ENCODE results near the gene RAB31. TPM values are rescaled to one million over a fixed set of nuclear protein-coding genes. Genes with fewer than 3 reads are reported as not detected.

The RAB31 gene
- total RNA-seq, 4 donors from 2014 or later, result 12.2 to 22.0 (median 15.6) TPM

GRCh38 chr18:9735238-9735637 lies 27.1 kb downstream of the RAB31 start:
- no peak overlapping the region for H3K4me3 ChIP-seq (ENCODE audit: low read depth, poor library complexity, severe bottlenecking)
- TF ChIP-seq CTCF (IDR thresholded peaks at IDR 0.05) (no peak), POLR2A (IDR thresholded peaks at IDR 0.05) (no peak)
- WGBS, 2 donors, result 81 to 87% methylated on average over 9 of the region's 9 CpGs
- DNase-seq (ENCODE audit: low spot score in 2 of 2), result no peak
- intact Hi-C loops (cut with DNase I; ENCODE audit: low total_unique reads), result no loop called here

- TF ChIP-seq POLR2A (IDR thresholded peaks at IDR 0.05), result no peak
- intact Hi-C loops (cut with DNase I; ENCODE audit: low total_unique reads), result no loop called here
- no peak for DNase-seq (ENCODE audit: low spot score in 2 of 2)
- 71 to 72% methylated on average over 4 of the region's 4 CpGs for WGBS, 2 donors
- no peak overlapping the region for H3K4me3 ChIP-seq (ENCODE audit: low read depth, poor library complexity, severe bottlenecking)
These were observed 27.8 kb downstream of the RAB31 start for GRCh38 chr18:9735879-9736278.

GRCh38 chr18:9736286-9736835 lies 28.3 kb downstream of the RAB31 start:
- no peak for DNase-seq (ENCODE audit: low spot score in 2 of 2)
- 46 to 48% methylated on average over 4 of the region's 4 CpGs for WGBS, 2 donors
- TF ChIP-seq POLR2A (IDR thresholded peaks at IDR 0.05) (no peak), CTCF (IDR thresholded peaks at IDR 0.05) (no peak)
- H3K4me3 ChIP-seq (ENCODE audit: low read depth, poor library complexity, severe bottlenecking), result no peak overlapping the region
- intact Hi-C loops (cut with DNase I; ENCODE audit: low total_unique reads), result no loop called here

GRCh38 chr18:9737006-9737405 lies 28.9 kb downstream of the RAB31 start:
- DNase-seq (ENCODE audit: low spot score in 2 of 2), result no peak
- WGBS, 2 donors, result 62 to 63% methylated on average over 4 of the region's 4 CpGs
- intact Hi-C loops (cut with DNase I; ENCODE audit: low total_unique reads), result no loop called here

GRCh38 chr18:9737472-9738121 lies 29.5 kb downstream of the RAB31 start:
- no peak for DNase-seq (ENCODE audit: low spot score in 2 of 2)
- no peak overlapping the region for H3K4me3 ChIP-seq (ENCODE audit: low read depth, poor library complexity, severe bottlenecking)
- TF ChIP-seq POLR2A (IDR thresholded peaks at IDR 0.05), result no peak
- TF ChIP-seq CTCF (IDR thresholded peaks at IDR 0.05), result no peak
- intact Hi-C loops (cut with DNase I; ENCODE audit: low total_unique reads), result no loop called here
- WGBS, 2 donors, result 61 to 63% methylated on average over 13 of the region's 13 CpGs

More at GRCh38 chr18:9737006-9737405, 28.9 kb downstream of the RAB31 start:
- no peak for TF ChIP-seq POLR2A (IDR thresholded peaks at IDR 0.05)
- no peak for TF ChIP-seq CTCF (IDR thresholded peaks at IDR 0.05)
- no peak overlapping the region for H3K4me3 ChIP-seq (ENCODE audit: low read depth, poor library complexity, severe bottlenecking)

- no peak for DNase-seq (ENCODE audit: low spot score in 2 of 2)
- intact Hi-C loops (cut with DNase I; ENCODE audit: low total_unique reads), result no loop called here
- H3K4me3 ChIP-seq (ENCODE audit: low read depth, poor library complexity, severe bottlenecking), result no peak overlapping the region
- TF ChIP-seq CTCF (IDR thresholded peaks at IDR 0.05) (no peak), POLR2A (IDR thresholded peaks at IDR 0.05) (no peak)
- 90 to 91% methylated on average over 8 of the region's 8 CpGs for WGBS, 2 donors
These were observed 30.3 kb downstream of the RAB31 start for GRCh38 chr18:9738266-9738969.

Measured in lower leg skin (tissue), 4 donors.